H9 (cell line): ENCODE measurements around the gene ZNF865. TPM values are rescaled to one million over a fixed set of nuclear protein-coding genes. Genes with fewer than 3 reads are reported as not detected.

Source experiments
- DNase-seq: peaks from one replicate; pipeline ENCODE4 v3.0.0-alpha.2; 2017
- H2AFZ ChIP-seq: one replicate; pipeline ENCODE4 v1.6.1; 2013; ENCODE audit warnings: mild to moderate bottlenecking, low read length, control low read depth, moderate library complexity
- H2AK5ac ChIP-seq: 2 replicates; pipeline ENCODE4 v1.6.1; 2013; ENCODE audit warnings: low read length, control low read depth, mixed read lengths; ENCODE audit not compliant: insufficient read length
- H2BK120ac ChIP-seq: one replicate; pipeline ENCODE4 v1.6.1; 2013; ENCODE audit warnings: low read depth, mild to moderate bottlenecking, low read length, control low read depth, inconsistent platforms; ENCODE audit not compliant: poor library complexity, severe bottlenecking
- H2BK12ac ChIP-seq: 2 replicates; pipeline ENCODE4 v1.6.1; 2013; ENCODE audit warnings: low read length, control low read depth, mixed read lengths, low read depth; ENCODE audit not compliant: insufficient read length
- H2BK15ac ChIP-seq: 2 replicates; pipeline ENCODE4 v1.6.1; 2013; ENCODE audit warnings: low read depth, low read length, control low read depth
- H2BK20ac ChIP-seq: one replicate; pipeline ENCODE4 v1.6.1; 2013; ENCODE audit warnings: low read depth, mild to moderate bottlenecking, low read length, control low read depth, inconsistent platforms; ENCODE audit not compliant: poor library complexity, severe bottlenecking
- H2BK5ac ChIP-seq: 2 replicates; pipeline ENCODE4 v1.6.1; 2013; ENCODE audit warnings: low read length, control low read depth, mixed read lengths; ENCODE audit not compliant: insufficient read length
- H3K14ac ChIP-seq: 2 replicates; pipeline ENCODE4 v1.6.1; 2013; ENCODE audit warnings: low read length, control low read depth; ENCODE audit not compliant: insufficient read depth
- H3K18ac ChIP-seq: 2 replicates; pipeline ENCODE4 v1.6.1; 2013; ENCODE audit warnings: low read depth, mild to moderate bottlenecking, mixed read lengths, low read length, control low read depth; ENCODE audit not compliant: insufficient read length
- H3K23ac ChIP-seq: 2 replicates; pipeline ENCODE4 v1.6.1; 2013; ENCODE audit warnings: low read length, control low read depth, mixed read lengths, low read depth; ENCODE audit not compliant: insufficient read length
- H3K23me2 ChIP-seq: 2 replicates; pipeline ENCODE4 v1.6.1; 2013; ENCODE audit warnings: low read depth, mild to moderate bottlenecking, mixed read lengths, low read length, control low read depth; ENCODE audit not compliant: insufficient read length, poor library complexity, severe bottlenecking
- H3K27ac ChIP-seq: 2 replicates; pipeline ENCODE4 v1.5.1; 2013; ENCODE audit warnings: low read length, control low read depth, mixed read lengths, low read depth; ENCODE audit not compliant: insufficient read length
- H3K27me3 ChIP-seq: 2 replicates; pipeline ENCODE4 v1.6.1; 2013; ENCODE audit warnings: low read length, control low read depth, inconsistent platforms; ENCODE audit not compliant: insufficient read depth
- H3K4ac ChIP-seq: 2 replicates; pipeline ENCODE4 v1.6.1; 2013; ENCODE audit warnings: low read depth, mild to moderate bottlenecking, control low read depth, inconsistent platforms, low read length, moderate library complexity
- H3K4me1 ChIP-seq: 2 replicates; pipeline ENCODE4 v1.6.1; 2013; ENCODE audit warnings: low read length, control low read depth, inconsistent platforms; ENCODE audit not compliant: insufficient read depth
- H3K4me2 ChIP-seq: 2 replicates; pipeline ENCODE4 v1.6.1; 2013; ENCODE audit warnings: low read length, control low read depth, mixed read lengths; ENCODE audit not compliant: insufficient read length, insufficient read depth
- H3K56ac ChIP-seq: 2 replicates; pipeline ENCODE4 v1.6.1; 2013; ENCODE audit warnings: low read depth, mild to moderate bottlenecking, mixed read lengths, low read length, control low read depth; ENCODE audit not compliant: insufficient read length
- H3K79me1 ChIP-seq: 2 replicates; pipeline ENCODE4 v1.6.1; 2013; ENCODE audit warnings: low read depth, mild to moderate bottlenecking, moderate library complexity, low read length, control low read depth, inconsistent platforms; ENCODE audit not compliant: insufficient read depth, poor library complexity, severe bottlenecking
- H3K79me2 ChIP-seq: 2 replicates; pipeline ENCODE4 v1.6.1; 2013; ENCODE audit warnings: low read length, control low read depth, inconsistent platforms; ENCODE audit not compliant: insufficient read depth
- H3K9ac ChIP-seq: 2 replicates; pipeline ENCODE4 v1.6.1; 2013; ENCODE audit warnings: low read length, control low read depth, mixed read lengths; ENCODE audit not compliant: insufficient read length; ENCODE audit errors: extremely low read depth
- H3K9me3 ChIP-seq: one replicate; pipeline ENCODE4 v1.6.1; 2013; ENCODE audit warnings: low read depth, low read length, inconsistent platforms; ENCODE audit not compliant: control insufficient read depth
- H3T11ph ChIP-seq: one replicate; pipeline ENCODE4 v1.6.1; 2013; ENCODE audit warnings: mild to moderate bottlenecking, low read length, control low read depth, inconsistent platforms
- H4K20me1 ChIP-seq: one replicate; pipeline ENCODE4 v1.6.1; 2013; ENCODE audit not compliant: control insufficient read depth, insufficient read length, insufficient read depth
- H4K5ac ChIP-seq: 2 replicates; pipeline ENCODE4 v1.6.1; 2013; ENCODE audit warnings: low read depth, mild to moderate bottlenecking, mixed read lengths, low read length, control low read depth; ENCODE audit not compliant: insufficient read length
- H4K8ac ChIP-seq: replicated peaks from 2 replicates; pipeline ENCODE4 v1.6.1; 2013; ENCODE audit warnings: low read length, control low read depth, mixed read lengths, low read depth; ENCODE audit not compliant: insufficient read length
- H4K91ac ChIP-seq: 2 replicates; pipeline ENCODE4 v1.6.1; 2013; ENCODE audit warnings: low read depth, mild to moderate bottlenecking, moderate library complexity, mixed read lengths, low read length, control low read depth; ENCODE audit not compliant: insufficient read length
- H3K27ac Mint-ChIP-seq, 3 experiments: 2 replicates in 2 of 3; 3 replicates in 1 of 3; pipeline ENCODE4 v1.8.0; 2020 to 2021; ENCODE audit warnings: mixed read lengths in 3 of 3, mild to moderate bottlenecking in 1 of 3, moderate library complexity in 1 of 3
- H3K27me3 Mint-ChIP-seq: 2 replicates; pipeline ENCODE4 v1.8.0; 2021; ENCODE audit warnings: low read depth, mild to moderate bottlenecking, moderate library complexity, mixed read lengths
- H3K36me3 Mint-ChIP-seq, 3 experiments: 2 replicates in 2 of 3; 3 replicates in 1 of 3; pipeline ENCODE4 v1.8.0; 2020 to 2021; ENCODE audit warnings: low read depth in 3 of 3, mixed read lengths in 3 of 3; ENCODE audit not compliant: insufficient read depth in 1 of 3
- H3K4me1 Mint-ChIP-seq, 2 experiments: 2 replicates each; pipeline ENCODE4 v1.8.0; 2020; ENCODE audit warnings: mixed read lengths in 2 of 2
- H3K4me3 Mint-ChIP-seq, 2 experiments: 2 replicates in 1 of 2; 3 replicates in 1 of 2; pipeline ENCODE4 v1.8.0; 2020 to 2021; ENCODE audit warnings: mild to moderate bottlenecking in 2 of 2, mixed read lengths in 2 of 2, moderate library complexity in 1 of 2
- H3K9me3 Mint-ChIP-seq, 2 experiments: 2 replicates in 1 of 2; 3 replicates in 1 of 2; pipeline ENCODE4 v1.8.0; 2020; ENCODE audit warnings: mild to moderate bottlenecking in 2 of 2, mixed read lengths in 2 of 2, moderate library complexity in 1 of 2
- whole genome bisulfite sequencing: extraction: QIAGEN DNeasy Blood & Tissue Kit; methylation state at CpG from one replicate; pipeline ENCODE4 v1.1.7; 2013; ENCODE audit warnings: missing lambda C conversion rate, low lambda C conversion rate, mixed read lengths; ENCODE audit not compliant: insufficient read length; ENCODE audit errors: extremely low coverage; 5-methylcytosine and 5-hydroxymethylcytosine counted together
- total RNA-seq: library from RNA; stranded (reverse); gene quantifications from 2 replicates; pipeline ENCODE4 v1.2.1, GENCODE V29; 2021
- TF ChIP-seq, protein P1 (sequence below): fragments of 200-600 bp; sonication (generic); conservative IDR thresholded peaks from 3 replicates; pipeline ENCODE4 v1.8.0; 2021; ENCODE audit warnings: antibody characterized with exemption, mild to moderate bottlenecking

Gene ZNF865
- total RNA-seq, 1 experiment from 2014 or later = 14.3 TPM

- Histone ChIP-seq H3K79me2 (no peaks in the 10 kb centered on the region), H3K27me3 (no peaks in the 10 kb centered on the region), H3K79me1 (no peaks in the 10 kb centered on the region), H2BK15ac (no peak overlapping the region), H4K8ac (no peak overlapping the region), H3T11ph (no peak overlapping the region), H2BK12ac (no peak overlapping the region), H2BK5ac (no peak overlapping the region), H3K9ac (no peak overlapping the region), H2AFZ (no peak overlapping the region), H4K5ac (no peak overlapping the region), H4K91ac (no peak overlapping the region), H3K4me2 (no peak overlapping the region), H3K9me3 (no peaks in the 10 kb centered on the region), H3K27ac (no peak overlapping the region), H3K14ac (no peak overlapping the region), H3K18ac (no peak overlapping the region), H3K4me1 (no peaks in the 10 kb centered on the region; the same call in 1 of the 2 replicates), H2AK5ac (no peak overlapping the region), H3K56ac (no peak overlapping the region), H3K23ac (no peak overlapping the region), H3K4ac (no peak overlapping the region), H3K23me2 (no peaks in the 10 kb centered on the region), H4K20me1 (peaks cover 2% of the 10 kb centered on the region), H2BK120ac (no peak overlapping the region), H2BK20ac (no peak overlapping the region)
- H3K27ac Mint-ChIP-seq = 0 out of 7 replicates have a peak overlapping the region, but pooled peaks of 1 of the 3 experiments have one; percentile 19
- H3K27me3 Mint-ChIP-seq = no peaks in the 10 kb centered on the region; the same call in 1 of the 2 replicates
- no peaks in the 10 kb centered on the region; a peak in 1 of 5 replicates for H3K9me3 Mint-ChIP-seq
- peaks cover 19 to 36% of the 10 kb centered on the region in 2 experiments for H3K4me1 Mint-ChIP-seq
- no peak for DNase-seq
- TF ChIP-seq, protein P1, sequence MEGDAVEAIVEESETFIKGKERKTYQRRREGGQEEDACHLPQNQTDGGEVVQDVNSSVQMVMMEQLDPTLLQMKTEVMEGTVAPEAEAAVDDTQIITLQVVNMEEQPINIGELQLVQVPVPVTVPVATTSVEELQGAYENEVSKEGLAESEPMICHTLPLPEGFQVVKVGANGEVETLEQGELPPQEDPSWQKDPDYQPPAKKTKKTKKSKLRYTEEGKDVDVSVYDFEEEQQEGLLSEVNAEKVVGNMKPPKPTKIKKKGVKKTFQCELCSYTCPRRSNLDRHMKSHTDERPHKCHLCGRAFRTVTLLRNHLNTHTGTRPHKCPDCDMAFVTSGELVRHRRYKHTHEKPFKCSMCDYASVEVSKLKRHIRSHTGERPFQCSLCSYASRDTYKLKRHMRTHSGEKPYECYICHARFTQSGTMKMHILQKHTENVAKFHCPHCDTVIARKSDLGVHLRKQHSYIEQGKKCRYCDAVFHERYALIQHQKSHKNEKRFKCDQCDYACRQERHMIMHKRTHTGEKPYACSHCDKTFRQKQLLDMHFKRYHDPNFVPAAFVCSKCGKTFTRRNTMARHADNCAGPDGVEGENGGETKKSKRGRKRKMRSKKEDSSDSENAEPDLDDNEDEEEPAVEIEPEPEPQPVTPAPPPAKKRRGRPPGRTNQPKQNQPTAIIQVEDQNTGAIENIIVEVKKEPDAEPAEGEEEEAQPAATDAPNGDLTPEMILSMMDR = no peak
- peaks cover 28 to 36% (median 32%) of the 10 kb centered on the region in 3 experiments; a peak in 6 of 7 replicates for H3K36me3 Mint-ChIP-seq
- WGBS = no CpG with 5 or more reads among the region's 4 CpGs
- peak overlapping the region in 1 of 2 experiments; percentile 31; a peak in 1 of 5 replicates for H3K4me3 Mint-ChIP-seq
Observed at GRCh38 chr19:55594996-55595545, 10.4 kb upstream of the ZNF865 start.
